ENCODE measurements around the gene APMAP.

DNA sequence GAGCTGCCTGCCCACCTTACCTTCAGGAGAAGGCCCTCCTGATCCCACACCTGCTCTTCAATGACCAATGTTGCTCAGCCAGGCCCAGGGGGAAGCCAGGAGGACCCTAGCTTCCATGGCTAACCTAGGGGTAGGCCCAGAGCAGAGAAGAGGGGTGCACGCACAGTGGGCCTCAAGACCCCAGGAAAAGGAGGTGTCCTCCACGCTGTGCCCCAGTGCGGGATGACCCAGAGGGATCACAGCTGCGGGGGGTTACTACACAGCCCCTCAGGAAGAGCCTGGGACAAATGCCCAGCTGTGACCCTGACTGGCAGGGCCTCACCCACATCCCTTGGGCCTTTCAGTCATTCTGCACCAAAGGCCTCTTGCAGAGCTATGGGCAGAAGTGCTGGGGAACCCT, 31.6 kb upstream of the APMAP start:
- TF ChIP-seq, protein P1, sequence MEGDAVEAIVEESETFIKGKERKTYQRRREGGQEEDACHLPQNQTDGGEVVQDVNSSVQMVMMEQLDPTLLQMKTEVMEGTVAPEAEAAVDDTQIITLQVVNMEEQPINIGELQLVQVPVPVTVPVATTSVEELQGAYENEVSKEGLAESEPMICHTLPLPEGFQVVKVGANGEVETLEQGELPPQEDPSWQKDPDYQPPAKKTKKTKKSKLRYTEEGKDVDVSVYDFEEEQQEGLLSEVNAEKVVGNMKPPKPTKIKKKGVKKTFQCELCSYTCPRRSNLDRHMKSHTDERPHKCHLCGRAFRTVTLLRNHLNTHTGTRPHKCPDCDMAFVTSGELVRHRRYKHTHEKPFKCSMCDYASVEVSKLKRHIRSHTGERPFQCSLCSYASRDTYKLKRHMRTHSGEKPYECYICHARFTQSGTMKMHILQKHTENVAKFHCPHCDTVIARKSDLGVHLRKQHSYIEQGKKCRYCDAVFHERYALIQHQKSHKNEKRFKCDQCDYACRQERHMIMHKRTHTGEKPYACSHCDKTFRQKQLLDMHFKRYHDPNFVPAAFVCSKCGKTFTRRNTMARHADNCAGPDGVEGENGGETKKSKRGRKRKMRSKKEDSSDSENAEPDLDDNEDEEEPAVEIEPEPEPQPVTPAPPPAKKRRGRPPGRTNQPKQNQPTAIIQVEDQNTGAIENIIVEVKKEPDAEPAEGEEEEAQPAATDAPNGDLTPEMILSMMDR (IDR thresholded peaks at IDR 0.05; ENCODE audit: low read depth, low read length): no peak
- no peak for TF ChIP-seq EZH2phosphoT487 (IDR thresholded peaks at IDR 0.05; ENCODE audit: low read depth)

Data from OCI-LY3 (cell line).